ENCODE data around the gene SLX9. TPM values are rescaled to one million over a fixed set of nuclear protein-coding genes. Genes with fewer than 3 reads are reported as not detected.

SLX9 gene
- polyA plus RNA-seq, 1 donor from 2014 or later = 15.4 TPM

- no peaks in the 10 kb centered on the region for H4K20me1 ChIP-seq (ENCODE audit: insufficient read depth)
- TF ChIP-seq CTCF (IDR thresholded peaks at IDR 0.05; ENCODE audit: poor library complexity, severe bottlenecking) (no peak), POLR2AphosphoS5 (IDR thresholded peaks at IDR 0.05) (no peak), EP300 (conservative IDR thresholded peaks at IDR 0.05; ENCODE audit: poor library complexity, severe bottlenecking) (no peak), SMC3 (conservative IDR thresholded peaks at IDR 0.05; ENCODE audit: poor library complexity) (no peak), EZH2 (IDR thresholded peaks at IDR 0.05; ENCODE audit: borderline replicate concordance, insufficient read depth, low read length, poor library complexity, severe bottlenecking) (no peak), REST (IDR thresholded peaks at IDR 0.05; ENCODE audit: borderline replicate concordance) (no peak), RAD21 (conservative IDR thresholded peaks at IDR 0.05) (no peak), MXI1 (conservative IDR thresholded peaks at IDR 0.05; ENCODE audit: poor library complexity, severe bottlenecking) (no peak), TAF1 (IDR thresholded peaks at IDR 0.05; ENCODE audit: low read depth) (no peak)
- no peak overlapping the region for H2AFZ ChIP-seq (ENCODE audit: low read depth, low read length)
- H3F3A ChIP-seq (ENCODE audit: insufficient read depth, low read length, poor library complexity, severe bottlenecking) = no peaks in the 10 kb centered on the region
- H3K9ac ChIP-seq (ENCODE audit: low read length) = no peak overlapping the region
- no peaks in the 10 kb centered on the region for H3K9me2 ChIP-seq (ENCODE audit: insufficient read depth, low read length)
- no peaks in the 10 kb centered on the region for H3K9me3 ChIP-seq (ENCODE audit: low read length)
- no peaks in the 10 kb centered on the region for H3K36me3 ChIP-seq (ENCODE audit: insufficient read depth, low read length)
- no peaks in the 10 kb centered on the region for H3K79me2 ChIP-seq (replicated peaks; ENCODE audit: insufficient read depth, low read length)
- H3K4me3 ChIP-seq (ENCODE audit: low read length) = no peak overlapping the region
- H3K27me3 ChIP-seq (ENCODE audit: insufficient read depth, low read depth, low read length) = no peaks in the 10 kb centered on the region
- no peak overlapping the region for H3K4me2 ChIP-seq (ENCODE audit: low read length)
- H3K27ac ChIP-seq (ENCODE audit: low read length) = no peak overlapping the region
Measured at GRCh38 chr21:44908908-44909307, 30.9 kb upstream of the SLX9 start.

GRCh38 chr21:44909719-44910118, 30.1 kb upstream of the SLX9 start:
- H3K79me2 ChIP-seq (replicated peaks; ENCODE audit: insufficient read depth, low read length) = no peaks in the 10 kb centered on the region
- H3K9me2 ChIP-seq (ENCODE audit: insufficient read depth, low read length) = no peaks in the 10 kb centered on the region
- H4K20me1 ChIP-seq (ENCODE audit: insufficient read depth) = no peaks in the 10 kb centered on the region
- no peak overlapping the region for H3K9ac ChIP-seq (ENCODE audit: low read length)
- H3K27ac ChIP-seq (ENCODE audit: low read length) = no peak overlapping the region
- H3K9me3 ChIP-seq (ENCODE audit: low read length) = no peaks in the 10 kb centered on the region
- no peak overlapping the region for H3K4me3 ChIP-seq (ENCODE audit: low read length)
- H2AFZ ChIP-seq (ENCODE audit: low read depth, low read length) = no peak overlapping the region
- no peak overlapping the region for H3K4me2 ChIP-seq (ENCODE audit: low read length)
- no peaks in the 10 kb centered on the region for H3K36me3 ChIP-seq (ENCODE audit: insufficient read depth, low read length)
- no peaks in the 10 kb centered on the region for H3F3A ChIP-seq (ENCODE audit: insufficient read depth, low read length, poor library complexity, severe bottlenecking)
- no peaks in the 10 kb centered on the region for H3K27me3 ChIP-seq (ENCODE audit: insufficient read depth, low read depth, low read length)
- TF ChIP-seq MXI1 (conservative IDR thresholded peaks at IDR 0.05; ENCODE audit: poor library complexity, severe bottlenecking) (no peak), EZH2 (IDR thresholded peaks at IDR 0.05; ENCODE audit: borderline replicate concordance, insufficient read depth, low read length, poor library complexity, severe bottlenecking) (no peak), EP300 (conservative IDR thresholded peaks at IDR 0.05; ENCODE audit: poor library complexity, severe bottlenecking) (no peak), POLR2AphosphoS5 (IDR thresholded peaks at IDR 0.05) (no peak), SMC3 (conservative IDR thresholded peaks at IDR 0.05; ENCODE audit: poor library complexity) (no peak), RAD21 (conservative IDR thresholded peaks at IDR 0.05) (no peak)
